ENCODE measurements around the gene DNAJB6.

The DNAJB6 gene

GRCh38 chr7:157294773-157295172, 42.0 kb upstream of the DNAJB6 start:
- no peak for TF ChIP-seq POLR2AphosphoS5 (IDR thresholded peaks at IDR 0.05; ENCODE audit: low read depth, low read length)
- TF ChIP-seq REST (IDR thresholded peaks at IDR 0.05; ENCODE audit: insufficient read depth in 1 of 2, low read depth in 2 of 2, low read length in 2 of 2): no peak
- TF ChIP-seq SIN3A (IDR thresholded peaks at IDR 0.05; ENCODE audit: borderline replicate concordance, insufficient read depth, low read length): no peak
- no peak for TF ChIP-seq TAF1 (IDR thresholded peaks at IDR 0.05; ENCODE audit: borderline replicate concordance, insufficient read depth, low read length)
- no peak for TF ChIP-seq FOXP2 (optimal IDR thresholded peaks at IDR 0.05; ENCODE audit: borderline replicate concordance, extremely low read depth, extremely low read length, insufficient read depth)

- TF ChIP-seq REST (IDR thresholded peaks at IDR 0.05; ENCODE audit: insufficient read depth in 1 of 2, low read depth in 2 of 2, low read length in 2 of 2) (no peak), SIN3A (IDR thresholded peaks at IDR 0.05; ENCODE audit: borderline replicate concordance, insufficient read depth, low read length) (no peak), POLR2AphosphoS5 (IDR thresholded peaks at IDR 0.05; ENCODE audit: low read depth, low read length) (no peak), TAF1 (IDR thresholded peaks at IDR 0.05; ENCODE audit: borderline replicate concordance, insufficient read depth, low read length) (no peak), FOXP2 (optimal IDR thresholded peaks at IDR 0.05; ENCODE audit: borderline replicate concordance, extremely low read depth, extremely low read length, insufficient read depth) (no peak)
Measured at GRCh38 chr7:157295338-157295737, 41.5 kb upstream of the DNAJB6 start.

- no peak for TF ChIP-seq REST (IDR thresholded peaks at IDR 0.05; ENCODE audit: insufficient read depth in 1 of 2, low read depth in 2 of 2, low read length in 2 of 2)
- no peak for TF ChIP-seq FOXP2 (optimal IDR thresholded peaks at IDR 0.05; ENCODE audit: borderline replicate concordance, extremely low read depth, extremely low read length, insufficient read depth)
Measured at GRCh38 chr7:157297185-157297584, 39.6 kb upstream of the DNAJB6 start.

- TF ChIP-seq TAF1 (IDR thresholded peaks at IDR 0.05; ENCODE audit: borderline replicate concordance, insufficient read depth, low read length) (no peak), REST (IDR thresholded peaks at IDR 0.05; ENCODE audit: insufficient read depth in 1 of 2, low read depth in 2 of 2, low read length in 2 of 2) (no peak)
Measured at GRCh38 chr7:157299317-157299612, 37.5 kb upstream of the DNAJB6 start.

GRCh38 chr7:157299613-157300368, 37.0 kb upstream of the DNAJB6 start:
- TF ChIP-seq FOXP2 (optimal IDR thresholded peaks at IDR 0.05; ENCODE audit: borderline replicate concordance, extremely low read depth, extremely low read length, insufficient read depth) (no peak), POLR2AphosphoS5 (IDR thresholded peaks at IDR 0.05; ENCODE audit: low read depth, low read length) (no peak), REST (IDR thresholded peaks at IDR 0.05; ENCODE audit: insufficient read depth in 1 of 2, low read depth in 2 of 2, low read length in 2 of 2) (no peak), SIN3A (IDR thresholded peaks at IDR 0.05; ENCODE audit: borderline replicate concordance, insufficient read depth, low read length) (no peak), TAF1 (IDR thresholded peaks at IDR 0.05; ENCODE audit: borderline replicate concordance, insufficient read depth, low read length) (no peak)
